Astrocyte of the cerebellum (primary cell): ENCODE measurements around the gene CLPTM1L.

ENCODE experiments used
- DNase-seq: peaks from one replicate; pipeline ENCODE4 v3.0.0-alpha.2; 2011; ENCODE audit warnings: low read depth
- H3K4me3 ChIP-seq: 2 replicates; pipeline ENCODE4 v1.5.1; 2011; ENCODE audit warnings: mild to moderate bottlenecking, low read depth, low read length, moderate library complexity
- CTCF ChIP-seq: IDR thresholded peaks from 2 replicates; pipeline ENCODE4 v1.5.1; 2012; ENCODE audit warnings: low read length, low read depth, moderate library complexity, mild to moderate bottlenecking; ENCODE audit errors: missing control alignments
- in situ Hi-C: cut with HindIII; loops from 2 replicates; pipeline ENCODE4 v1.10.0; 2017; ENCODE audit warnings: low sequenced_read_pairs

Gene CLPTM1L

DNA sequence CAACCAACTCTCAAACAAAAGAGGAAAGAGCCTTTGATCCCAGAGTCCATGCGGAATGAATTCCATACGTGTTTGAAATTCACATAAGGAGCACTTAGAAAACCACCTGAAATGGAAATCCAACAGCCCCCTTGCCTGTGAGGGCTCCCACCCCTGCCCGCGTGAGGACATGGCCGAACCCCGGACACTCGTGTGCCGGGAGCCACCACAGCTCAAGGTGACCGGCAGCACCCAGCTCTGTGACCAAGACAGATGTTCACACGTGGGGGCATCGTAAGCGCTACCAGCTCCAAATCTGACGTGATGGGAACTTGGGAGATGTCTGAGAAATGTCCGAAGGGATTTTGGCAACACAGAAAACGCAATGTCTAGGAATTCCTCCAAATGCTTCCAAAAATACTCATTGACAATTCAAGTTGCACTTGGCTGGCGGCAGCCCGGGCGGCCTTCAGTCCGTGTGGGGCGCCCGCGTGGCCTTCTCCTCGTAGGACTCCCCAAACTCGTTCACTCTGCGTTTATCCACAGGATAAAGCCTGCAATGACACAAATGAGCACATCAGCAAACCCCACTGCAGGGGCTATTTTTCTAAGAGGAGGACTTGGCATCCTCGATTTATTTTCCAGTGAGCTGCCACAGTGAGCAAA, 26.9 kb downstream of the CLPTM1L start:
- TF ChIP-seq CTCF: no peak
- no peak overlapping the region for H3K4me3 ChIP-seq
- no peak for DNase-seq
- in situ Hi-C loops: loop anchor here (5.0 to 25.0 kb wide), 3 partner anchors 64 to 381 kb away; no protein-coding TSS in a partner anchor

- no peak for TF ChIP-seq CTCF
- DNase-seq: no peak
- in situ Hi-C loops: loop anchor here (5.0 to 25.0 kb wide), 3 partner anchors 66 to 379 kb away; no protein-coding TSS in a partner anchor
- no peak overlapping the region for H3K4me3 ChIP-seq
Measured at GRCh38 chr5:1316588-1317340, 28.1 kb downstream of the CLPTM1L start.

GRCh38 chr5:1315709-1316587, 29.0 kb downstream of the CLPTM1L start:
- H3K4me3 ChIP-seq: no peak overlapping the region
- DNase-seq: no peak
- TF ChIP-seq CTCF: no peak
- in situ Hi-C loops: loop anchor here (5.0 to 25.0 kb wide), 3 partner anchors 66 to 379 kb away; no protein-coding TSS in a partner anchor

DNA sequence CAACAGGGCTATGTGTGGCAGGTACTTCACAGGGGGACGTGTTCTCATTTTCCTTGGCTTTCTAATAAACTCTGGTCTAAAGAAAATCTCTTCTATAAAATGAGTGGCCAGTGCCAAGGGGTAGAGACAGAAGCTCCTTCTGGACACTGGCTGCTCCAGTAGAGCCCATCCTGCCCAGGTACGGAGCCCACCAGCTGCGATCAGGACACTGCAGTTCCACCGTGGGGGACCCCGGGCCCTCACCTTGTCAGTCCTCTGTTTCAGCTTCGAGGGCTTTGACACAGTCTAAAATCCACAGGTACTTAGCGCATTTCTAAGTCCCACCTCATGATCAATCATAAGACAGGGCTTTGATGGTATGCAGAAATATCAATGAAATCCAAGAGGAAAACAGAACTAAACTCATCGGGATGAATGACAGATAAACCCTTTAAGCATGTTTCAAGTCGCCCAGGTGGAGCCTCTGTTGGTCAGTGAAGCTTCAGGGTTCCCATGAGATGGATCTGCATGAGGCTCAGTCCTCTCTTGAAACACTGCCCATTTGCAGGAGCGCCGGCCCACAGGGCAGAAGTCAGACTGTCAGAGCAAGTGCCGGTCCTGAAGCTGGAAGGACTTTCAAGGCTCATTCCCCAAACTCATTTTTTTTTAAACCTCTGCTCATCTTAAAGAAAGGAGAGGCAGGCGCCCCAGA, 29.7 kb downstream of the CLPTM1L start:
- DNase-seq: no peak
- in situ Hi-C loops: loop anchor here (5.0 to 25.0 kb wide), 3 partner anchors 67 to 378 kb away; no protein-coding TSS in a partner anchor
- no peak for TF ChIP-seq CTCF
- no peak overlapping the region for H3K4me3 ChIP-seq

- DNase-seq: no peak
- in situ Hi-C loops: loop anchor here (25.0 kb wide), 1 partner anchor 377 kb away; no protein-coding TSS in a partner anchor
- no peak for TF ChIP-seq CTCF
- no peak overlapping the region for H3K4me3 ChIP-seq
Measured at GRCh38 chr5:1314564-1314982, 30.3 kb downstream of the CLPTM1L start.
